ENCODE results near the gene SCTR. TPM values are rescaled to one million over a fixed set of nuclear protein-coding genes. Genes with fewer than 3 reads are reported as not detected.

SCTR gene
- polyA plus RNA-seq, 3 donors, result not detected

DNA sequence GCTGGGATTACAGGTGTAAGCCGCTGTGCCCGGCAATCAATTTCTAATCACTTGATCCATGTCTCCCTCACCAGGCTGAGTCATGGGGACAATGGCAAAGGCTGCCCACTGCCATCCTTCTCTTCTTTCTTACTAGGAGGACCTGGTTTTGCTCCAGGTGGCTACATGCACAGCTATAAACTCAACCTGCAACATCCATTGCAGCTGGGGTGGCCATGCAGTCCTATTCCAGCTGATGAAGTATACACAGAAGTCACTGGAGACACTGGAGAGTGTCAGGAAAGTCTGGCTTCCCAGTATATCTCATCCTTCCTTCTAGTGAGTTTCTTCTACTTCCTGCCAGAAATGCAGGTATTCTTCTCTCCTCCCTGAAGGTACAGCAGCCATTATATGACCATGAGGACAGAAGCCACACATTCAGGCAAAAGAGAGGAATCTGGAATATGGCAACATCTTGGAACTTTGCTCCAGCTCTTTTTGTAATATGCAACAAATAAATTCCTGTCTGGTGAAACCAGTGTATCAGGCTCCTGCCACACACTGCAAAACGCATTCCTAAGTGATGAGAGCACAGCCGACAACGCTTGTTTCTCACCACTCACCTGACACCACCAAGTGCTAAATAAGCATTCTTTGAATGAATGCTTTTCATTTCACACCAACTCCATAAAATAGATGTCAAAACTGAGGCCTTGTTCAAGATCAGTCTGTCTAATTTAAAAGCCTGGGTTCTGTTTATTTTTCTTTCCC, 32.3 kb downstream of the SCTR start:
- H3K9me3 ChIP-seq (replicated peaks in 1 of 2; ENCODE audit: control insufficient read depth in 1 of 2, insufficient read depth in 1 of 2, low read length in 2 of 2), result no peaks in the 10 kb centered on the region
- H3K9ac ChIP-seq (ENCODE audit: insufficient read depth, low read length, poor library complexity, severe bottlenecking), result no peak overlapping the region
- no peaks in the 10 kb centered on the region for H3K36me3 Mint-ChIP-seq
- H3K27me3 ChIP-seq (ENCODE audit: control insufficient read depth in 2 of 2, insufficient read depth in 2 of 2, low read length in 2 of 2), result no peaks in the 10 kb centered on the region
- no peak overlapping the region for H2AFZ ChIP-seq (ENCODE audit: insufficient read depth, low read depth, low read length, poor library complexity, severe bottlenecking)
- 100% methylated on average over 3 of the region's 5 CpGs for WGBS (ENCODE audit: insufficient coverage)
- H3K36me3 ChIP-seq (replicated peaks in 1 of 2; ENCODE audit: control insufficient read depth in 1 of 2, insufficient read depth in 2 of 2, low read length in 2 of 2), result no peaks in the 10 kb centered on the region
- H3K4me1 ChIP-seq (ENCODE audit: control insufficient read depth in 1 of 2, insufficient read depth in 2 of 2, low read length in 2 of 2), result no peaks in the 10 kb centered on the region
- no peak overlapping the region for H3K4me3 ChIP-seq (replicated peaks in 1 of 3; ENCODE audit: low read depth in 2 of 3, low read length in 3 of 3)
- intact Hi-C loops (cut with micrococcal nuclease), result no loop called here
- H3K27ac Mint-ChIP-seq, result no peak overlapping the region
- H3K4me3 Mint-ChIP-seq, result no peak overlapping the region
- no peak overlapping the region for H3K27ac ChIP-seq (ENCODE audit: low read depth in 1 of 2, low read length in 2 of 2)
- peaks cover 2 to 9% (median 8%) of the 10 kb centered on the region in 3 donors for H3K27me3 Mint-ChIP-seq (ENCODE audit: low read depth in 3 of 3)
- H3K79me2 ChIP-seq (ENCODE audit: insufficient read depth, low read length), result no peaks in the 10 kb centered on the region
- no peaks in the 10 kb centered on the region for H3K9me3 Mint-ChIP-seq
- H3K4me2 ChIP-seq (replicated peaks; ENCODE audit: extremely low read depth, low read length, poor library complexity, severe bottlenecking), result no peak overlapping the region
- H4K20me1 ChIP-seq (ENCODE audit: insufficient read depth, low read length), result no peaks in the 10 kb centered on the region
- no peak for DNase-seq
- H3K4me1 Mint-ChIP-seq, result no peaks in the 10 kb centered on the region
- no peak for TF ChIP-seq CTCF (IDR thresholded peaks at IDR 0.05)

DNA sequence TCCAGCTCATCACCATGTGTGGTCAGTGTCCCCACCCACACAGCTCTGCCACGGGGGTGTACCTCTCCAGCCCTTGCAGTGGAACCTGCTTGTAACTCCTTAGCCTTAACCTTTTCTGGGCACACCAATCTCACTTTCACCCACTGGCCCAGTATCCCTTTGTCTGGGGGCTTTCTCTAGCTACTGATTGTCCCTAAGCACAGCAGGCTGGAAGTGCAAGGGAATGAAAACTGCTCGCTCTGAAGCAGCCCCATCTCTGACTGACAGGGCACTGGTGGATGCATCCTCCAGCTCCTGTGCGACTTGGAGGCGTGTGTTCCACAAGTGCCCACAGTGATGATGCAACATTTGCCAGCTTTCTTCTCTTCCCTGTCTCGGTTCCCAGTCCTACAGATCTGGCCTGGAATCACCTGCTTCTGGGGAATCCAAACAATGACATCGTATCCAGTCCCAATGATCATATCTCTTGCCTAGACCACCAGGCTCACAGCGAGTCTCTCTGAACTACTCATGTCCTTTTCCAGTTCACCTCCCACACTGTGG, 33.6 kb downstream of the SCTR start:
- Histone ChIP-seq H3K4me3 (replicated peaks in 1 of 3; ENCODE audit: low read depth in 2 of 3, low read length in 3 of 3) (no peak overlapping the region), H3K27me3 (ENCODE audit: control insufficient read depth in 2 of 2, insufficient read depth in 2 of 2, low read length in 2 of 2) (no peaks in the 10 kb centered on the region), H3K9me3 (replicated peaks in 1 of 2; ENCODE audit: control insufficient read depth in 1 of 2, insufficient read depth in 1 of 2, low read length in 2 of 2) (no peaks in the 10 kb centered on the region), H3K79me2 (ENCODE audit: insufficient read depth, low read length) (no peaks in the 10 kb centered on the region), H3K36me3 (replicated peaks in 1 of 2; ENCODE audit: control insufficient read depth in 1 of 2, insufficient read depth in 2 of 2, low read length in 2 of 2) (no peaks in the 10 kb centered on the region), H4K20me1 (ENCODE audit: insufficient read depth, low read length) (no peaks in the 10 kb centered on the region), H3K9ac (ENCODE audit: insufficient read depth, low read length, poor library complexity, severe bottlenecking) (no peak overlapping the region), H3K27ac (ENCODE audit: low read depth in 1 of 2, low read length in 2 of 2) (no peak overlapping the region), H2AFZ (ENCODE audit: insufficient read depth, low read depth, low read length, poor library complexity, severe bottlenecking) (no peak overlapping the region), H3K4me1 (ENCODE audit: control insufficient read depth in 1 of 2, insufficient read depth in 2 of 2, low read length in 2 of 2) (no peaks in the 10 kb centered on the region), H3K4me2 (replicated peaks; ENCODE audit: extremely low read depth, low read length, poor library complexity, severe bottlenecking) (no peak overlapping the region)
- peak overlapping the region in 1 of 2 donors; percentile 21 for H3K4me3 Mint-ChIP-seq
- no peaks in the 10 kb centered on the region for H3K4me1 Mint-ChIP-seq
- H3K27ac Mint-ChIP-seq, result no peak overlapping the region
- intact Hi-C loops (cut with micrococcal nuclease), result no loop called here
- peaks cover 3 to 11% (median 9%) of the 10 kb centered on the region in 3 donors for H3K27me3 Mint-ChIP-seq (ENCODE audit: low read depth in 3 of 3)
- WGBS (ENCODE audit: insufficient coverage), result 87% methylated on average over 6 of the region's 7 CpGs
- no peak for DNase-seq
- no peaks in the 10 kb centered on the region for H3K9me3 Mint-ChIP-seq
- TF ChIP-seq CTCF (IDR thresholded peaks at IDR 0.05), result no peak
- H3K36me3 Mint-ChIP-seq, result no peaks in the 10 kb centered on the region

Measured in CD14-positive monocyte (primary cell).